Hypothalamus (tissue), 51 donors: Measurements from ENCODE around the gene SYCE1L.

ENCODE experiments used
- DNase-seq, 51 donors: peaks; one replicate each; lab custom pipeline; 2025; lab: John Stamatoyannopoulos, UW

SYCE1L gene

DNA sequence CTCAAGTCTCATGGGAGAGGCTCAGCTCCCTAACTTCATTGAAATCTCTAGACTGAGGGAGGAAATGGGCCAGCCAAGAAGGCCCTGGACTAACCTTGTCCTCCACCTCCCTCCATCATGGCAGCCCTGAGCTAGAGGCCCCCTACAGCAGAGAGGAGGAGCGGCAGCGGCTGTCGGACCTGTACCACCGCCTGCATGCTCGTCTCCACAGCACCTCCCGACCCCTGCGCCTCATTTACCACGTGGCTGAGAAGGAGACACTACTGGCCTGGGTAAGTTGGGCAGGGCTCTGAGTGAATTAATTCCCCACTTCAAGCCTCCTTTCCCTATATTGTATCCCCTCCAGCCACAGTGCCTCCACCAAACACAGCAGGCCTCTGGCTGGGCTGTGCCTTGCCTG lies 3.8 kb upstream of the SYCE1L start:
- DNase-seq = no peak

DNA sequence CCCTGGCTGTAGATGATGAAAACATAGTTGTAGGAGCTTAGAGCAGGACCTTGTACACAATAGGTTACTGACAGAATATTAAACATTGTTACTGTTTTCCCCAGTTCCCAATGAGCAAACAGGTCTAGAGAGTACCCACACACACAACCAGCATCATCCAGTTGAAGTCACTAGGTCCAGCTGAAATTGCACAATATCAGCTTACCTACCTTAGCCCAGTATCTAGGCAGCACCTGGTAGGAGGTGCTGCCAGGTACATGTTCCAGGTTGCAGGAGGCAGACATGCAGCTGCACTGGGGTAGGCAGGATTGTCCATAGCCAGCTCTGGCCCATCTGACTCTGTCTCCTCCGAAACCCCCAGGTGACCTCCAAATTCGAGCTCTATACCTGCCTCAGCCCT lies 1.5 kb upstream of the SYCE1L start:
- no peak for DNase-seq

DNA sequence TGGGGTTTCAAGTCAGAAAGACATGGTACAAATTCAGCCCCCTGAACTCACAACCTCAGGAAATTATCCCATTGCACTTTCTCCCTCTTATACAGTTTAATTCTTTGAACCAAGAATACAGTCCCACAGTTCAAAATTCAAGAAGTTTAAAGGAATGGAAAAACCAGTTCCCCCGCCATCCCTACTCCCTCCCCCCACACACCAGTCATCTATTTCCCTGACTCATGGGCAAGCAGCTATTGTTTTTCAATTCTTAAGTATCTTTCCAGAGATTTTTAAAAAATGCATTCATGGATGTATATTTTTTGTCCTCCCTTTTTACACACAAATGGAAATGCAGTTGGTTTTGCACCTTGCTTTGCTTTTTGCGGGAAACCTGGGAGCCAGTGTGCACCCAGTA lies 7.3 kb downstream of the SYCE1L start:
- no peak for DNase-seq

DNA sequence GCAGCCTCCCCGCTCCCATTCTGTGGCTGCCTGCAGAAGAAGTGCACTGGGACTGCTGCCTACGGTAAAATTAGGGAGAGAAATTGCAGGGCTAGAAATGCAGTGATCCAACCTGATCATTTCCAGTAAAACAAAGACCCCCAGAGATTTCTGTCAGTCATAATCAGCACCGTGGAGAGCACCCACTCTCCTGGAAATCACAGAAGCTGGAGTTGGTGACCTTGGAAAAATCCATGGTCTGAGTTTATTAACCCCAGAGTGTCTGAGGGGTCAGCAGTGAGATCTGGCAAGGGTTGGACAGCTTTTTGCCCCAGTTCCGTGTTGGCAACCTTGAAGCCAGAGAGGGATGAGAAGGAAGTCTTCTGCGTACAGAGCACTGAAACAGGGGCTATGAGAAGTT lies 7.8 kb downstream of the SYCE1L start:
- DNase-seq = no peak

DNA sequence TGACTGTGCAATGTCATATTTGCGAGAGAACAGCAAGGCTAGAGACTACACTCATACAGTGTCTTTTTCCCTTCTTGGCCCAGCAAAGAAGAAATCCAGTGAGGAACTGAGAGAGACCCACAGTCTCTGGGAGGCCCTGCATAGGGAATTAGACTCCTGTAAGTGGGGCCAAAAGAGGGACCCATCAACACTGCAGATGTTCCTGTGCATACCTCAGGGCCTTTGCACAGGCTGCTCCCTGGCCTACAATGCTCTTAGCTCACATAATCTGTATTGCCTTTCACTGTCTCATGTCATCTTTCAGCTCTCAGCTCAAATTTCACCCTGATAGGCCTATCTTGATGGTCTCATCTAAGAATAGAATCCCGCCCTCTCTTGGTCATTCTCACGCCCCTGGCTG lies 9.2 kb downstream of the SYCE1L start:
- no peak for DNase-seq

DNA sequence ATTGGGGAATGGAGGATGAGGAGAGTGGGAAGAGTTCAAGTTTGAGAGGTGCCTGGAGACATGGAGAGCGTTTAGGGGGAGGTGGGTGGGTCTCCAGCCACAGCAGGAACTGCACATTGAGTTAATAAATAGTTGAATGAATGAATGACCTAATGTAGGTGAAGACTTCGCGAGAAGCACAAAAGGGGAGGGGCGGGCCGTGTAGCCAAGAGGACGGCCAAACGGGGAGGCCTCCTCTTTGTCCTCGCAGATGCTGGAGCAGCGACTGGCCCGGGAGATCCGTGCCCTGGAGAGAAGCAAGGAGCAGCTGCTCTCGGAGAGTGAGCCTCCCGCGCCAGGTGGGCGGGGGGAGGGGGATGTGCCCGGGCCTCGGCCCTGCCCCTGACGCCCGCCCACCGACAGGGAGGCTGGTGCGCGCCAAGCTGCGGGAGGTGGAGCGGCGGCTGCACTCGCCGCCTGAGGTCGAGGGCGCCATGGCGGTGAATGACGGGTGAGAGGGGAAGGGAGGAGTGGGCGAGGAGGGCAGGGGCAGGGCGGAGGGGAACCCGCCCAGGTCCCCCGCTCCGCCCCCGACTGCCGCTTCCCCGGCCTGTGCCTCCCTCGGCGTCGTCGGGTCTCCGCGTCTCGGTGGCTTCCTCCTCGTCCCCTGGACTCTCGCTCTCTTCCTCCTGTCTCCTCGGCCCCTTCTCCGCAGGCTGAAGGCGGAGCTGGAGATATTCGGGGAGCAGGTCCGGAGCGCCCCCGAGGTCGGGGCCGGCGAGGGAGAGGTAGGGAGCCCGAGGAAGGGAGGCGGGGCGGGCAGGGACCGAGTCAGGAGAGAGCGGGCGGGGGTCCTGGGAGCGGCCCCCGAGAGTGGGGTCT lies 12.9 kb downstream of the SYCE1L start:
- DNase-seq = peak in 6 of 51 donors; percentile 4 to 23 (median 14)

DNA sequence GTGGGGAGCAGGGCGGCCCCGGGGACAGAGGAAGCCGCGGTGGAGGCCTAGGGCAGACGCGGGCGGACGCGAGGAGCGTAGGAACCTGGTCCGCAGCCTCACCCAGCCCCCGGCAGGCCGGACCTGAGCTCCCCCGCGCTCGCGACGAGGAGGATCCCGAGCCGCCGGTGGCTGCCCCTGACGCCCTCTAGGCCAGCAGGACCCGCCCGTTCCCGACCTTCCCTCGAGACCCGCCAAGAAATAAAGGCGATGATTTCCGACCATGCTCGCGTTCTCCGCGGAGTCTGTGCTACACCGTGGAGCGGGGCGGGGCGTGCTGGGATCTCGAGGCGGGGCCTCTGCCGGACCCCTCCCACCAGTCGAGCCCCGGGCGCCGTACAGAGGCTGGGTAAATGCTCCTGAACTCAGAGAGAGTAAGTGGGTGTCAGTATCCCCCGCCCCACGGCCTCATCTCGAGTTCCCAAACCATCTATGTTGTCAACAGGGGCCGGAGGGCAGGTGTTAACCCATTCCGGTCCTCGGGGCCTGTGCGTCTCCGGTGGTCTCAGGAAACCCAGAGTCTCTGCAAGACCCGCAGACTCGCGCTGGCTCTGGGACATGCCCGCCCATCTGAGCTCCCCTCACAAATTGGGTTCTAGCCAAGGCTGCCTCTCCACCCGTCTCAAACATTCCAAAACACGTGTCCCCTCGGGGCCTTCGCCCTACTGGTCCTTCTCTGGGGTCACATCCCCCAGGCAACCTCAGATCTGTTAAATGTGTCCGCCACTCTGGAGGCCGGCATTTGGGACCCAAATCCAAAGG lies 13.7 kb downstream of the SYCE1L start:
- peak in 15 of 51 donors; percentile 10 to 43 (median 23) for DNase-seq

DNA sequence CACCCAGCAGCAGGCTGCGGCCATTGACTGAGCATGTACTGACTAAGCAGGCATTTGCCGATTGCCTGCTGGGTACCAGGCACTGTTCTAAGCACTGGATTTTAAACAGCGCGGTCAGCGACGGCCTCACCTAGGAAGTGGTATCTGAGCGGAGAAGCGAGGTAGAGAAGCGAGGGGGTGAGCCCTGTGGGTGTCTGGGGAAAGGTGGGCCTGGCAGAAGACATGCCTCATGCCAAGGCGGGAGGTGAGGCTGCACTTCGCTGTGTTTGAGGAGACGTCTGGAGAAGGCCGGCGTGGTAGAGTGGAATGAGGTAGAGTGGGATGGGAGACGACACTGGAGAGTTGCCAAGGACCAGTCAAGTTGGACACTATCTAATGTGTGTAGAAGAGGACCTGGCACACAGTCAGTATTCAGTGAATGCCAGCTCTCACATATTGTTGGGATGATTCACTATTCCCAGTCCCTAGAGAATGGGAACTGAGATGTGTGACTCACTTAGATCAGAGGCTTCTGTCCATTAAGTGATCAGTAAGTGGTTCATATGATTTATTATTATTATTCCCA lies 14.4 kb downstream of the SYCE1L start:
- DNase-seq = peak in 5 of 51 donors; percentile 3 to 57 (median 12)

DNA sequence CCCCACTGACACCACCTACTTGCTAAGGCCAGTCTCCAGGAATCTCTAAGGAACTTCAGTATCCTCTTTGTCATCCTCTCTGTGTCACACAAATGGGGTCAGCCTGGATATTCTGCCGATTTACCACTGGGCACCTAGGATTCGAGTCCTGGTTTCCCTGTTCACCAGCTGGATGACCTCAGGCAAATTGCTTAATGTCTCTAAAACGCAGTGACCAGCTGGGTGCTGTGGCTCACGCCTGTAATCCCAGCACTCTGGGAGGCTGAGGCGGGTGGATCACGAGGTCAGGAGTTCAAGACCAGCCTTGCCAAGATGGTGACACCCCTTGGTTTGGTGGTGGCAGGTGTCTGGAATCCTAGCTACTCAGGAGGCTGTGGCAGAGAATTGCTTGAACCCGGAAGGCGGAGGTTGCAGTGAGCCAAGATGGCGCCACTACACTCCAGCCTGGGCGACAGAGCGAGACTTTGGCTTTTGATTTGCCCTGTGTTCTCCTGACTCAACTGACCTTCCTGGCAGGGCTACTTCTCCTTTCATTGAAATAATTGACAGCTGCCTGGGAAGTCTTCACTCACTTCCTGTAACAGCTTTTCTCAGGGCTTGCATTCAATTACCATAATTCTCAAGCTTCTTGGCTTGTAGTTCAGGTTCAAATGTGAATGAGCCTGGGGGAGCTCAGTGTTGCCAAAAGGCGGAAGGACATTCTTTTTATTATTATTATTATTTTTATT lies 15.4 kb downstream of the SYCE1L start:
- DNase-seq = no peak

DNA sequence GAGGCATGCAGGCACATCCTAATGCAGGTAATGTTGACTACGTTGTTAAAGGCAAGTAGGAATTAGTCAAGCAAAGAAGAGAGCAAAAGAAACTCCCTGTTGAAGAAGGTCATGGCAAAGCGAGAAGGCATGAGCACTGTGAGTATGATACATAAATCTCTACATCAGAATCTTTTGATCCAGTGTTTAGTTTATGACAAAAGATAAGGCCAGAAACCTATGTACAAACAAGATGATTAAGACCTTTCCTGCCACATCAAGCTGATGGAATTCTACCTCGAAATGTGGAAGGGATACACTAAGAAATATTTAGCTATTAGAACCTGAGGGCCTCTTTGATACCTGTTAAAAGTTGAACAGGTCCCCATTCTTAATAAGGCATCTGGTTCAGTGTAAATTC lies 20.2 kb downstream of the SYCE1L start:
- DNase-seq = no peak

DNA sequence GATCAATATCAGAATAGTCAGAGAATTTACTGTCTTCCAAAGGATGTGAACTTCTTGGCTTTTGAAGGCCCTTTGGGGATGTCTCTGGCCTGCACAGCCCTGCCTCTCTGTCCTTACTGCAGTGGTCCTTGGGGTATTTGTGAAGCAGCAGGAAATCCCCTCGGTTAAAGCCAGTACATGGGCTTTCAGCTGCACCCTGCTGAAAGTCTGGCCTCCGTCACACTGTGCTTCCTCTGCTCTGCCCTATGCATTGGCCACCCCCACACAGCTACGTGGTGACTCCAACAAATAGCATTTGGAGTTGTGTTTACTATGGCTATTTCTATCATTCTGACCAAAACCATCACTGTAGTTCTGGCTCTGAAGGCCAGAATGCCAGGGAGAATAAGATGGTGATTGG lies 21.2 kb downstream of the SYCE1L start:
- no peak for DNase-seq

DNA sequence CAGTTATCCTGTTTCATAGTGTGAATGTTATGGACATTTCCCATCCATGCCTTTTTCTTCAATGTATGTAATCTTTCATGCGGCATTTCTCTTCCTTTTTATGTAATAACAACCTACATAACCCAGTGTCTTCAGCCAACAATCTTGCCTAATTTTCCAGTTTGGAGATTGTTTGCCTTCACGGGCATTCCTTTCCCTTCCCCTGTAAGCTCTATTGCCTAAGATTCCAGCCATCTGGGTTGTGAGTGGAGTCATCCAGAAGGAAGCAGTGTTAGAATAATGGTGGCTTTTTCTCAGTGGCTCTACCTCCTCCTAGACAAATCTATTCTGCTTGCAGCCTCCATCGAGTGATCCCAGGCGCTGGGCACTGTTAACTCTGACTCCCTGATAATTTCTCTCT lies 22.3 kb downstream of the SYCE1L start:
- no peak for DNase-seq

DNA sequence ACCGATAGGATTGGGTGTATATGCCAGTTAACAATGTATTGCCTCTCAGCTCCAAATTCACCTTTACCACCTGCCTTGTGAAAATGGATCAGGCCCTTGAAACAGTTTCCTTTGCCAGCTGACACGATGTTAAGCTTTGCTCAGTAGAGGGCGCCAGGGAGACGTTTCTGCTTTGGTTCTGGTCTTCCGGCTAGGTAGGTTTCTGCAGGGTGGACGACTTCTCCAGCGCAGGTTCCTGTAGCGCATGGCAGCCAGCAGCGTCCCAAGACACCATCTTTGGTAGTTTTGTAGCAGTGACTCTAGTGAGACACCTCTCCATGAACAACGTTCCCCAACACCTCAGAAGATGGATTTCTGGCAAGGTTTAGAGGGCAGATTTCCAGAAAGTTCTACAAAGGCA lies 24.0 kb downstream of the SYCE1L start:
- DNase-seq = no peak

DNA sequence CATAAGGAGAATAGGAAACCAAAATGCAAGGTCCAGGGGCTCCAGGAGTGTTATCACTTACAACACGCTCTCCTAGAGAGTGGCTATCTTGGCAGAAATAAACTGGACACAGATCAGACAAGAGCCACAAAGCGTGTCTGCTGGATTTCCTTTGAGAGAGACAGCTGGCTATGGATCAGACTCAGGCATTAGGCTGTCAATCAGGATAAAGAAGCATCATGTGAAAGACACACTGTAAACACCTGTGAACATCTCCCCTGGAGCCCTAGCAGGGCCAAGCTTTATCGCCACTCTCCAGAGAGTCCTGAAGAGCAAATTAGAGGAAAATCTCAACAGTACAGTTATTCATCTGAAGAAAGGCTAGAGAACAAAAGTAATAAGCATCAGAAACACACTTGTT lies 26.0 kb downstream of the SYCE1L start:
- no peak for DNase-seq

DNA sequence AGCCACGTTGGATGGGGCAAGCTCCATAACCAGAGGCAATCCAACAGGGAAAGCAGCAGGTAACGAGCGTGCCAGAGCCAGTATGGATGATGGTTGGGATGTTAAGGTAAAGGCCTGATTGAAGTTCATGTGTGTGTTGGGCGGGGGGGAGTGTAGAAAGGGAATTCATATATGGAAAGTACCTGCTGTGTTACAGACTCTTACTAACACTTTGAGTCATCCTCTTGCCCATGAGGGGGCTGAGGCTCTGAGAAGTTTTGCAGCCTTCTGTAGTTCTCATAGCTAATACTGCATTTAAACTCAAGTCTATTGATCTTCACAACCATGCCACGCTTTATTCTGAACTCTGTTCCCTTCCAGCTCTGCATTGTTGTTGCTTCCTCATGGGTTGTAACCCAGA lies 28.5 kb downstream of the SYCE1L start:
- no peak for DNase-seq

DNA sequence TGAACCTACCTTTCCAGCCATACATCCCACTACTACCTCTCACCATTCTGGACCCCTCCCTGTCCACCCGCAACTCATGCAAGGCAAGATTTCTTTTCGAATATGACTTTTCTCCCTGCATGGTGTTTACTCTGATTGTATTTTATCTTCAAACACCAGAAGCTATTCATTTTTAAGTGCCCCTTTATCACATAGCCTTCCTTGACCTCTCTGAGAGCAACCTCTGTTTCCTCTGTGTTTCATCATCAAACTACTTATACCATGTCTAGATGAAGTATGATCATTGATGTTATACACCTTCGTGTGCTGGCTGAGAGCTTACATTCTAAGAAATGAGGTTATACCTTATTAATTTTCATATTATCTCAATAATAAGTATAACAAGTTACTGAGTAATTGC lies 31.8 kb downstream of the SYCE1L start:
- no peak for DNase-seq

DNA sequence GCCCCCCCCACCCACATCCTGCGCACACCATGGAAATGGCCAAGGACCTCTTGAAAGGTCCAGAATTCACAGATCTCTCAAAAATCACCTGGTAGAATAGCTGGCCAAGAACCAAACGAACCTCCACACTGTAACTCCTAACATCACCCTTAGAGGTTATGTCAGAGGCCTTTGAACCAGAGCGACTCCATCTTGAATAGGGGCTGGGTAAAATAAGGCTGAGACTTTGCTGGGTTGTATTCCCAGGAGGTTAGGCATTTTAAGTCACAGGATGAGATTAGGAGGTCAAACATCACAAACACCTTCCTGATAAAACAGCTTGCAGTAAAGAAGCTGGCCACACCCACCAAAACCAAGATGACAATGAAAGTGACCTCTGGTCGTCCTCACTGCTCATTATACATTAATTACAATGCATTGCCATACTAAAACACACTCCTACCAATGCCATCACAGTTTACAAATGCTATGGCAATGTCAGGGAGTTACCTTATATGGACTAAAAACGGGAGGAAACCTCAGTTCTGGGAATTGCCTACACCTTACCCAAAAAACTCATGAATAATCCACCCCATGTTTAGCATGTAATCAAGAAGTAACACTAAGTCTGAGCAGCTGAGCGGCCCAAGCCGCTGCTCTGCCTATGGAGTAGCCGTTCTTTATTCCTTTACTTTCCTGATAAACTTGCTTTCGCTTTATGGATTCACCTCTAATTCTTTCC lies 34.8 kb downstream of the SYCE1L start:
- no peak for DNase-seq

DNA sequence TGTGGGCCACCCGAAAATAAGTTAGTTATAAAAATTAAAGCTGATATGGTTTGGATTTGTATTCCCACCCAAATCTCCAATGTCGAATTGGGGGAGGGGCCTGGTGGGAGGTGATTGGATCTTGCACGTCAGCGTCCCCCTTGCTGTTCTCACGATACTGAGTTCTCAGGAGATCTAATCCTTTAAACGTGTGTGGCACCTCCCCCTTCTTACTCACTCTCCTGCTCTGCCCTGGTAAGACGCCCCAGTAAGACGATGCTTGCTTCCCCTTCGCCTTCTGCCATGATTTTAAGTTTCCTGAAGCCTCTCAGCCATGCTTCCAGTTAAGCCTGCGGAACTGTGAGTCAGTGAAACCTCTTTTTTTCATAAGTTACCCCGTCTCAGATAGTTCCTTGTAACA lies 35.4 kb downstream of the SYCE1L start:
- DNase-seq = no peak

DNA sequence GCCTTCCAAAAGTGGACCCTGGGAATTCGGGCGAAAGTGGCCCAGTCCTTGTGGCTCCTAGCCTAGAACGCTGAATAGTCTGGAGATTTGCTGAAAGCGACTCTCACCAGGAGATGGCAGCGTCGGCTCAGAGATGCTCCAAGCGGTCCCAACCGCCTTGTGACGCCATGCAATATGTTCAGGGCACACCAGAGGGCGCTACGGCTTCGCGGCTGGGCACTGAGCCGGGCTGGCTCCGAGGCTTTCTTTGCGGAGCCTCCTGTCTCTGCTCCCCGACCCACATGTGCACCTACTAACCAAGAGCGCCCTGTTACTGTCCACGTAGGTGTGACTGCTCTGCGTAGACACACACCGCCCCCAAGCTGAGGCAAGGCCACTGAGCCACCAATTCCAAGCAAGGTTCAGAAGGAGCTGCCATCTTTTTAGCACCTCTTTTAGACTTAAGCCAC lies 36.9 kb downstream of the SYCE1L start:
- DNase-seq = peak; percentile 29 to 92 (median 76)

DNA sequence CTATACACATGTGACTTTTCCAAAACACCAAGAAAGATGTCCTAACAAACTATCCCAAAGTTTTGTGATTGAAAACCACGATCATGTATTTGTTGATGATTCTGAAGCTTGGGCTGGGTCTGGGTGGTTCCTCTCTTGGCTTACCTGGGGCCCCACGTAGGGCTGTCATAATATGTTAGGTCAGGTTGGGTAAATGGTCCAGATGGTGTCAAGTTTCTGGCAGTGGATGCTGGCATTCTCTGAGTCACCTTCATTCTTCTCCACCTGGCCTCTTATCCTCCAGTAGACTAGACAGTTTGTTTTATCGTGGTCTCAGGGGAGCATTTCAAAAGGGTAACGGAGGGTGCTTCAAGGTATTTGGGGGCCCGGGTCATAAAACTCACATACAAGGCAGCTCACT lies 39.4 kb downstream of the SYCE1L start:
- no peak for DNase-seq
